ENCODE data around the gene CHAF1A. TPM values are rescaled to one million over a fixed set of nuclear protein-coding genes. Genes with fewer than 3 reads are reported as not detected.

Gene CHAF1A
- total and polyA plus RNA-seq, 2 of the 8 experiments (the other 6 are each of a cell fraction or from before 2014, with no cell fraction given), result 122 to 147 TPM

GRCh38 chr19:4472174-4472974, 69.9 kb downstream of the CHAF1A start, which contains the start of gene HDGFL2:
HDGFL2 (plus strand) TSS chr19:4472297; CDS start chr19:4472351, 54 bp downstream.
- Histone ChIP-seq H3K9me3 (ENCODE audit: insufficient read depth in 2 of 2, low read depth in 1 of 2, low read length in 1 of 2) (no peaks in the 10 kb centered on the region), H3K14ac (ENCODE audit: insufficient read length) (no peak within 1 kb of the TSS), H3K4me1 (replicated peaks in 1 of 4; ENCODE audit: control insufficient read depth in 3 of 4, insufficient read depth in 4 of 4, low read length in 3 of 4) (peaks cover 0 to 16% (median 11%) of the 10 kb centered on the region in 4 experiments; a peak in 5 of 7 replicates), H3K4me3 (ENCODE audit: extremely low read depth in 1 of 4, insufficient read depth in 2 of 4, low read depth in 3 of 4, low read length in 4 of 4) (peak within 1 kb of the TSS; percentile 67 to 99 (median 72)), H4K91ac (replicated peaks; ENCODE audit: insufficient read length, low read length) (no peak within 1 kb of the TSS), H3K79me2 (ENCODE audit: control insufficient read depth in 1 of 2, insufficient read depth in 2 of 2, low read length in 2 of 2) (peaks cover 14 to 32% of the 10 kb centered on the region in 2 experiments; a peak in 3 of 4 replicates), H4K5ac (ENCODE audit: insufficient read length, low read depth, low read length) (peak within 1 kb of the TSS; percentile 65), H2AK5ac (ENCODE audit: low read depth, low read length) (no peak within 1 kb of the TSS), H3K9ac (replicated peaks in 1 of 4; ENCODE audit: extremely low read depth in 1 of 4, low read depth in 3 of 4, low read length in 3 of 4) (peak within 1 kb of the TSS; percentile 42 to 85 (median 68)), H3K36me3 (ENCODE audit: control insufficient read depth in 2 of 4, insufficient read depth in 4 of 4, low read length in 3 of 4) (peaks cover 6 to 16% (median 10%) of the 10 kb centered on the region in 4 experiments; a peak in 7 of 8 replicates), H3K56ac (replicated peaks; ENCODE audit: insufficient read length, low read depth, low read length) (peak within 1 kb of the TSS; percentile 40), H3K18ac (ENCODE audit: extremely low read depth, low read length) (peak within 1 kb of the TSS; percentile 36; the same call in 1 of the 2 replicates), H3K23ac (ENCODE audit: insufficient read length) (no peak within 1 kb of the TSS), H2BK5ac (ENCODE audit: low read depth, low read length) (peak within 1 kb of the TSS; percentile 36), H3K27me3 (replicated peaks in 1 of 4; ENCODE audit: control insufficient read depth in 3 of 4, extremely low read depth in 1 of 4, insufficient read depth in 3 of 4, low read length in 3 of 4) (no peaks in the 10 kb centered on the region; a peak in 1 of 7 replicates), H4K20me1 (replicated peaks in 1 of 2; ENCODE audit: control insufficient read depth in 1 of 2, insufficient read depth in 2 of 2, low read length in 2 of 2) (peaks cover 0 to 11% of the 10 kb centered on the region in 2 experiments), H3K23me2 (ENCODE audit: low read depth, low read length) (peaks cover 22% of the 10 kb centered on the region), H2BK15ac (ENCODE audit: low read length) (no peak within 1 kb of the TSS), H2AFZ (ENCODE audit: low read length) (peak within 1 kb of the TSS; percentile 90; the same call in 1 of the 2 replicates), H2BK120ac (replicated peaks; ENCODE audit: low read depth, low read length) (no peak within 1 kb of the TSS), H2BK20ac (ENCODE audit: low read length) (no peak within 1 kb of the TSS), H4K8ac (ENCODE audit: extremely low read depth, insufficient read depth, low read length) (no peak within 1 kb of the TSS; the same call in 1 of the 2 replicates), H3K27ac (ENCODE audit: low read depth, low read length) (peak within 1 kb of the TSS; percentile 35), H2BK12ac (ENCODE audit: low read depth, low read length) (no peak within 1 kb of the TSS; the same call in 1 of the 2 replicates), H3K79me1 (ENCODE audit: low read depth, low read length) (peaks cover 14% of the 10 kb centered on the region; the same call in 1 of the 2 replicates), H3K4ac (replicated peaks; ENCODE audit: insufficient read length, low read depth, low read length) (no peak within 1 kb of the TSS), H3K4me2 (ENCODE audit: insufficient read depth in 1 of 2, low read depth in 2 of 2, low read length in 2 of 2) (peak within 1 kb of the TSS; percentile 81 to 95)
- 0% methylated on average over 15 of the region's 71 CpGs; no CpG with 5 or more reads in 1 of the 2 experiments for WGBS, 2 experiments (ENCODE audit: extremely low coverage in 1 of 2, insufficient coverage in 1 of 2, insufficient read length in 1 of 2, insufficient replicate concordance in 2 of 2, low coverage in 1 of 2, low lambda C conversion rate in 2 of 2, missing lambda C conversion rate in 1 of 2)
- CTCF ChIA-PET (ENCODE audit: partially characterized antibody), result interaction anchor here (0.7 to 2.1 kb wide), 3 partner anchors 18 to 225 kb away, joined by 3 to 5 read pairs (median 4); no protein-coding TSS in a partner anchor
- FAIRE-seq (no peak), DNase-seq (ENCODE audit: low read depth in 1 of 2, low spot score in 2 of 2) (no peak)
- POLR2A ChIA-PET (ENCODE audit: partially characterized antibody), result interaction anchor here (0.7 to 2.9 kb wide), 11 partner anchors 8 to 297 kb away, joined by 3 to 12 read pairs (median 4); partner anchors contain the start of genes PLIN4 and UBXN6
- TF ChIP-seq TAF1 (IDR thresholded peaks at IDR 0.05; ENCODE audit: low read depth, low read length), result no peak
- no peak for TF ChIP-seq CTBP2 (IDR thresholded peaks at IDR 0.05; ENCODE audit: borderline replicate concordance, insufficient read depth, insufficient read length, low read length)
- TF ChIP-seq CHD1 (IDR thresholded peaks at IDR 0.05; ENCODE audit: low read depth, low read length), result no peak
- no peak for TF ChIP-seq NANOG (IDR thresholded peaks at IDR 0.05; ENCODE audit: insufficient read depth, low read depth, low read length, poor library complexity, severe bottlenecking)
- no peak for TF ChIP-seq POLR2A (IDR thresholded peaks at IDR 0.05; ENCODE audit: control extremely low read depth in 1 of 2, low read depth in 2 of 2, low read length in 2 of 2)
- TF ChIP-seq EP300 (IDR thresholded peaks at IDR 0.05; ENCODE audit: borderline replicate concordance in 1 of 2, low read depth in 2 of 2, low read length in 2 of 2), result 0 out of 3 replicates have a peak, but pooled peaks of 1 of the 2 experiments have one; percentile 30
- TF ChIP-seq EGR1 (IDR thresholded peaks at IDR 0.05; ENCODE audit: borderline replicate concordance, low read depth, low read length), result peak; percentile 10; the same call in 1 of the 2 replicates
